DOHH2 (cell line): ENCODE results near the gene PRSS53.

Experiments used
- H3F3A ChIP-seq: fragments of 200-600 bp; sonication (generic), shearing (Covaris generic); 2 replicates; pipeline ENCODE4 v1.6.0; 2016; ENCODE audit warnings: antibody characterized with exemption, mild to moderate bottlenecking; ENCODE audit not compliant: control insufficient read depth, insufficient read depth
- H3K27ac ChIP-seq: fragments of 200-600 bp; sonication (generic); 2 replicates; pipeline ENCODE4 v1.5.1; 2014; ENCODE audit warnings: low read depth, mild to moderate bottlenecking, low read length, moderate library complexity
- H3K27me3 ChIP-seq: fragments of 200-600 bp; sonication (generic); 2 replicates; pipeline ENCODE4 v1.6.1; 2014; ENCODE audit warnings: mild to moderate bottlenecking, low read length, mixed read lengths; ENCODE audit not compliant: control insufficient read depth
- H3K36me3 ChIP-seq: fragments of 200-600 bp; sonication (generic); 2 replicates; pipeline ENCODE4 v1.6.1; 2014; ENCODE audit warnings: mild to moderate bottlenecking, low read length, moderate library complexity, mixed read lengths; ENCODE audit not compliant: control insufficient read depth
- H3K4me1 ChIP-seq: fragments of 200-600 bp; sonication (generic); 2 replicates; pipeline ENCODE4 v1.6.1; 2014; ENCODE audit warnings: mild to moderate bottlenecking, low read length, mixed read lengths; ENCODE audit not compliant: control insufficient read depth
- H3K4me2 ChIP-seq: fragments of 200-600 bp; sonication (generic); 2 replicates; pipeline ENCODE4 v1.6.0; 2014; ENCODE audit warnings: mild to moderate bottlenecking, low read length, moderate library complexity
- H3K4me3 ChIP-seq: fragments of 200-600 bp; sonication (generic); 2 replicates; pipeline ENCODE4 v1.5.1; 2014; ENCODE audit warnings: mild to moderate bottlenecking, low read length, mixed read lengths
- H3K79me2 ChIP-seq: fragments of 200-600 bp; sonication (generic); 2 replicates; pipeline ENCODE4 v1.6.1; 2014; ENCODE audit warnings: mild to moderate bottlenecking, low read length, mixed read lengths; ENCODE audit not compliant: control insufficient read depth
- H3K9me2 ChIP-seq: fragments of 200-600 bp; sonication (generic); replicated peaks from 2 replicates; pipeline ENCODE4 v1.6.1; 2014; ENCODE audit warnings: mild to moderate bottlenecking, low read length, mixed read lengths; ENCODE audit not compliant: control insufficient read depth
- H3K9me3 ChIP-seq: fragments of 200-600 bp; sonication (generic); 2 replicates; pipeline ENCODE4 v1.6.1; 2014; ENCODE audit warnings: antibody characterized with exemption, low read length, mixed read lengths; ENCODE audit not compliant: control insufficient read depth, insufficient read depth
- H4K20me1 ChIP-seq: fragments of 200-600 bp; sonication (generic); 2 replicates; pipeline ENCODE4 v1.6.0; 2014; ENCODE audit warnings: low read depth, mild to moderate bottlenecking, antibody characterized with exemption, low read length, moderate library complexity; ENCODE audit not compliant: control insufficient read depth, insufficient read depth
- EZH2phosphoT487 ChIP-seq: fragments of 200-600 bp; sonication (generic); IDR thresholded peaks from 2 replicates; pipeline ENCODE4 v1.6.1; 2017; ENCODE audit warnings: borderline replicate concordance, mild to moderate bottlenecking, antibody characterized with exemption, low read length, moderate library complexity, mixed read lengths
- TF ChIP-seq, protein P1 (sequence below): fragments of 200-600 bp; sonication (generic); IDR thresholded peaks from one replicate; pipeline ENCODE4 v1.5.1; 2014; ENCODE audit warnings: antibody characterized with exemption, mild to moderate bottlenecking, low read depth, low read length; ENCODE audit not compliant: poor library complexity, severe bottlenecking

The PRSS53 gene

DNA sequence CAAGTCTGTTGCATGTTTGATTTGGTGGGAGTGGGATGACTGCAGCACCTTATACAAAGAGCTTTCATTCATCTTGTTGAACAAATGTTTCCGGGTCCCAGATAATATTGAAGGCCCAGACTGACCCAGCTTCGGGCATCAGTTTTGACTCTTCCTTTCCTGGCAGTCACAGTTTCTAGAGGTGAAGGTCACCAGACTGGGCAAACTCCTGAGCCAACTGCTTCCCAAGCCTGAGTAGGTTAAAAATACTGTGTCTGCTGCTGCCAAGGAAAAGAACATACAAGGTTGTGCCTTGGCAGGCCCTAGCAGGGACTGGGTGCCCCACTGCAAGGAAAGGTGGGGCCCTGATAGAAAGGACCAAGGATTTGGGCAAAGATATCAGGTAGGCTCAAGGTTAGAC lies 24.0 kb upstream of the PRSS53 start:
- H3K79me2 ChIP-seq: peaks cover 34% of the 10 kb centered on the region
- no peak for TF ChIP-seq EZH2phosphoT487
- TF ChIP-seq, protein P1, sequence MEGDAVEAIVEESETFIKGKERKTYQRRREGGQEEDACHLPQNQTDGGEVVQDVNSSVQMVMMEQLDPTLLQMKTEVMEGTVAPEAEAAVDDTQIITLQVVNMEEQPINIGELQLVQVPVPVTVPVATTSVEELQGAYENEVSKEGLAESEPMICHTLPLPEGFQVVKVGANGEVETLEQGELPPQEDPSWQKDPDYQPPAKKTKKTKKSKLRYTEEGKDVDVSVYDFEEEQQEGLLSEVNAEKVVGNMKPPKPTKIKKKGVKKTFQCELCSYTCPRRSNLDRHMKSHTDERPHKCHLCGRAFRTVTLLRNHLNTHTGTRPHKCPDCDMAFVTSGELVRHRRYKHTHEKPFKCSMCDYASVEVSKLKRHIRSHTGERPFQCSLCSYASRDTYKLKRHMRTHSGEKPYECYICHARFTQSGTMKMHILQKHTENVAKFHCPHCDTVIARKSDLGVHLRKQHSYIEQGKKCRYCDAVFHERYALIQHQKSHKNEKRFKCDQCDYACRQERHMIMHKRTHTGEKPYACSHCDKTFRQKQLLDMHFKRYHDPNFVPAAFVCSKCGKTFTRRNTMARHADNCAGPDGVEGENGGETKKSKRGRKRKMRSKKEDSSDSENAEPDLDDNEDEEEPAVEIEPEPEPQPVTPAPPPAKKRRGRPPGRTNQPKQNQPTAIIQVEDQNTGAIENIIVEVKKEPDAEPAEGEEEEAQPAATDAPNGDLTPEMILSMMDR: no peak
- no peaks in the 10 kb centered on the region for H3K9me2 ChIP-seq
- no peaks in the 10 kb centered on the region for H4K20me1 ChIP-seq
- peaks cover 9% of the 10 kb centered on the region for H3F3A ChIP-seq
- peaks cover 48% of the 10 kb centered on the region for H3K36me3 ChIP-seq
- no peak overlapping the region for H3K27ac ChIP-seq
- H3K4me3 ChIP-seq: no peak overlapping the region
- H3K27me3 ChIP-seq: no peaks in the 10 kb centered on the region
- H3K4me1 ChIP-seq: peaks cover 19% of the 10 kb centered on the region
- no peak overlapping the region for H3K4me2 ChIP-seq
- no peaks in the 10 kb centered on the region for H3K9me3 ChIP-seq

DNA sequence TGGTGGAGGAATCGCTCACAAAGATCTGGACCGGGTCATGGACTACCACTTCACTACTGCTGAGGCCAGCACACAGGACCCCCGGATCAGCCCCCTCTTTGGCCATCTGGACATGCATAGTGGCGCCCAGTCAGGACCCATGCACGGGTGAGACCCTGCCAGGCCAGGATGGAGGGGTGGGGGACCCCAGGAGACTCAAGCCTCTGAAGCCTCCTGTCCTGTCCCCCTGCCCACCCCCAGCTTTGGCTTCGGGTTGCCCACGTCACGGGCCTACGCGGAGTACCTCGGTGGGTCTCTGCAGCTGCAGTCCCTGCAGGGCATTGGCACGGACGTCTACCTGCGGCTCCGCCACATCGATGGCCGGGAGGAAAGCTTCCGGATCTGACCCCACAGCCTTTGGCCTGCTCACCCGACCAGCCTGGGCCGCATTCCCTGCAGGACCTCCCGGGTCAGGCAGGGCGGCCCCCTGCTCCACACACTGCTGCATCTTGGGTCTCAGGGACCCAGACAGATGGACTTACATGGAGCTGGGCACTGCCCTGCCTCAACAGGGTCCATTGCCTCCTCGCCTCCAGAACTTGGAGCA lies 23.2 kb upstream of the PRSS53 start:
- Histone ChIP-seq H3K79me2 (peaks cover 35% of the 10 kb centered on the region), H3K36me3 (peaks cover 48% of the 10 kb centered on the region), H3K27ac (no peak overlapping the region), H3K27me3 (no peaks in the 10 kb centered on the region), H3K9me3 (no peaks in the 10 kb centered on the region), H4K20me1 (no peaks in the 10 kb centered on the region), H3K4me2 (no peak overlapping the region), H3K4me1 (peaks cover 26% of the 10 kb centered on the region), H3F3A (peaks cover 9% of the 10 kb centered on the region), H3K9me2 (no peaks in the 10 kb centered on the region), H3K4me3 (no peak overlapping the region)
- no peak for TF ChIP-seq EZH2phosphoT487
- TF ChIP-seq, protein P1: no peak

DNA sequence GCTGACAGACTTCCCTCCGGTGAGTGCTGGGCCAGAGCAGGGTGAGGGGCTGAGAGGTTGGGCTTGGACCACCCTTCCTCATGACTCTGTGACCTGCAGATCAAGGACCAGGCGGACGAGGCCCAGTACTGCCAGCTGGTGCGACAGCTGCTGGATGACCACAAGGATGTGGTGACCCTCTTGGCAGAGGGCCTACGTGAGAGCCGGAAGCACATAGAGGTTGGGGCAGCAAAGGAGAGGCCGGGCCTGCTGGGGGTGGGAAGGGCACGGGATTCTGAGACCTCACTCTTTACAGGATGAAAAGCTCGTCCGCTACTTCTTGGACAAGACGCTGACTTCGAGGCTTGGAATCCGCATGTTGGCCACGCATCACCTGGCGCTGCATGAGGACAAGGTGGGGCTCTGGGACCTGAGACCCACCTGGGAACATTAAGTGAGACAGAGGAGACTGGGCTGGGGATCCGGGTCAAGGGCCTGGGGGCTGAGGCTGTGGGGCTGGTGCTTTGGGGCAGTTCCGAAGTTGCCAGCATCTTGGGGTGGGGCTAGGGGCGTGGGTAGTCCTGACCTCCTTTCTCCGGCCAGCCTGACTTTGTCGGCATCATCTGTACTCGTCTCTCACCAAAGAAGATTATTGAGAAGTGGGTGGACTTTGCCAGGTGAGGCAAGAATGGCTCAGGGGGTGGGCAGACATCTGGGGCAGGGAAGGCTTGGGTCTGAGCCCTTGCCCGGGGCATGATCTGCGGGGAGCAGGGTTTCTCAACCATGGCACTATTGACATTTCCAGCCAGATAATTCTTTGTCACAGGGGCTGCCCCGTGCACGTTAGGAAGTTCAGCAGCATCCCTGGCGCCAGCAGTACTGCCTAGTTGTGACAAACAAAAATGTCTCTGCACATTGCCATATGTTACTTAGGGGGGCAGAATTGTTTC lies 21.6 kb upstream of the PRSS53 start:
- H3K4me2 ChIP-seq: no peak overlapping the region
- no peak overlapping the region for H3K27ac ChIP-seq
- H3K4me1 ChIP-seq: peaks cover 25% of the 10 kb centered on the region
- peaks cover 9% of the 10 kb centered on the region for H3F3A ChIP-seq
- H3K79me2 ChIP-seq: peaks cover 20% of the 10 kb centered on the region
- H3K36me3 ChIP-seq: peaks cover 48% of the 10 kb centered on the region
- no peak overlapping the region for H3K4me3 ChIP-seq
- no peaks in the 10 kb centered on the region for H3K27me3 ChIP-seq
- H4K20me1 ChIP-seq: no peaks in the 10 kb centered on the region
- no peaks in the 10 kb centered on the region for H3K9me2 ChIP-seq
- no peaks in the 10 kb centered on the region for H3K9me3 ChIP-seq
- TF ChIP-seq EZH2phosphoT487: no peak
- TF ChIP-seq, protein P1: no peak
